ENCODE results near the gene FADD. TPM values are rescaled to one million over a fixed set of nuclear protein-coding genes. Genes with fewer than 3 reads are reported as not detected.

FADD gene
- 10 to 100 TPM; 18.4 to 30.1 (median 22.6) TPM for total RNA-seq

GRCh38 chr11:70202920-70203750, at the start of gene FADD:
FADD (plus strand) TSS chr11:70203296; CDS start chr11:70203460, 164 bp downstream.
- no peak for TF ChIP-seq CTCF (IDR thresholded peaks at IDR 0.05)
- DNase-seq (ENCODE audit: low spot score) (peak; percentile 51), ATAC-seq (ENCODE audit: low FRiP score) (peak; percentile 75)

- TF ChIP-seq CTCF (IDR thresholded peaks at IDR 0.05), result no peak
- DNase-seq (ENCODE audit: low spot score) (no peak), ATAC-seq (ENCODE audit: low FRiP score) (no peak)
Measured at GRCh38 chr11:70155386-70155785, 47.7 kb upstream of the FADD start.

GRCh38 chr11:70156291-70157037, 46.6 kb upstream of the FADD start:
- DNase-seq (ENCODE audit: low spot score) (no peak), ATAC-seq (ENCODE audit: low FRiP score) (no peak)
- TF ChIP-seq CTCF (IDR thresholded peaks at IDR 0.05), result no peak

GRCh38 chr11:70158201-70158600, 44.9 kb upstream of the FADD start:
- TF ChIP-seq CTCF (IDR thresholded peaks at IDR 0.05), result no peak
- ATAC-seq (ENCODE audit: low FRiP score), result no peak
- DNase-seq (ENCODE audit: low spot score), result no peak

- no peak for DNase-seq (ENCODE audit: low spot score)
- no peak for TF ChIP-seq CTCF (IDR thresholded peaks at IDR 0.05)
- no peak for ATAC-seq (ENCODE audit: low FRiP score)
Measured at GRCh38 chr11:70158757-70159389, 44.2 kb upstream of the FADD start.

- no peak for TF ChIP-seq CTCF (IDR thresholded peaks at IDR 0.05)
- ATAC-seq (ENCODE audit: low FRiP score), result peak; percentile 81
- DNase-seq (ENCODE audit: low spot score), result no peak
Measured at GRCh38 chr11:70159627-70160570, 43.2 kb upstream of the FADD start.

Data from omental fat pad (tissue), 4 donors.